ENCODE results near the gene ARL3.
"Not testable (repeated sequence)": the region's sequence is repeated elsewhere in the genome, so short reads cannot be mapped to it uniquely, and the experiment has no call there.

Gene ARL3

GRCh38 chr10:102713814-102714620, at the start of gene ARL3:
Gene ARL3, minus strand, starts transcription at chr10:102714397. Its CDS starts 122 bp downstream, at chr10:102714275.
- TF ChIP-seq, protein P1, sequence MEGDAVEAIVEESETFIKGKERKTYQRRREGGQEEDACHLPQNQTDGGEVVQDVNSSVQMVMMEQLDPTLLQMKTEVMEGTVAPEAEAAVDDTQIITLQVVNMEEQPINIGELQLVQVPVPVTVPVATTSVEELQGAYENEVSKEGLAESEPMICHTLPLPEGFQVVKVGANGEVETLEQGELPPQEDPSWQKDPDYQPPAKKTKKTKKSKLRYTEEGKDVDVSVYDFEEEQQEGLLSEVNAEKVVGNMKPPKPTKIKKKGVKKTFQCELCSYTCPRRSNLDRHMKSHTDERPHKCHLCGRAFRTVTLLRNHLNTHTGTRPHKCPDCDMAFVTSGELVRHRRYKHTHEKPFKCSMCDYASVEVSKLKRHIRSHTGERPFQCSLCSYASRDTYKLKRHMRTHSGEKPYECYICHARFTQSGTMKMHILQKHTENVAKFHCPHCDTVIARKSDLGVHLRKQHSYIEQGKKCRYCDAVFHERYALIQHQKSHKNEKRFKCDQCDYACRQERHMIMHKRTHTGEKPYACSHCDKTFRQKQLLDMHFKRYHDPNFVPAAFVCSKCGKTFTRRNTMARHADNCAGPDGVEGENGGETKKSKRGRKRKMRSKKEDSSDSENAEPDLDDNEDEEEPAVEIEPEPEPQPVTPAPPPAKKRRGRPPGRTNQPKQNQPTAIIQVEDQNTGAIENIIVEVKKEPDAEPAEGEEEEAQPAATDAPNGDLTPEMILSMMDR (IDR thresholded peaks at IDR 0.05; ENCODE audit: borderline replicate concordance, control extremely low read depth, extremely low read depth, insufficient read depth, missing control alignments): no peak
- DNase-seq (ENCODE audit: low spot score): peak; percentile 99
- in situ Hi-C loops (cut with MboI; ENCODE audit: low sequenced_read_pairs, unreplicated experiment): no loop called here

- in situ Hi-C loops (cut with MboI; ENCODE audit: low sequenced_read_pairs, unreplicated experiment): no loop called here
Observed at GRCh38 chr10:102763037-102763607, 48.9 kb upstream of the ARL3 start.

DNA sequence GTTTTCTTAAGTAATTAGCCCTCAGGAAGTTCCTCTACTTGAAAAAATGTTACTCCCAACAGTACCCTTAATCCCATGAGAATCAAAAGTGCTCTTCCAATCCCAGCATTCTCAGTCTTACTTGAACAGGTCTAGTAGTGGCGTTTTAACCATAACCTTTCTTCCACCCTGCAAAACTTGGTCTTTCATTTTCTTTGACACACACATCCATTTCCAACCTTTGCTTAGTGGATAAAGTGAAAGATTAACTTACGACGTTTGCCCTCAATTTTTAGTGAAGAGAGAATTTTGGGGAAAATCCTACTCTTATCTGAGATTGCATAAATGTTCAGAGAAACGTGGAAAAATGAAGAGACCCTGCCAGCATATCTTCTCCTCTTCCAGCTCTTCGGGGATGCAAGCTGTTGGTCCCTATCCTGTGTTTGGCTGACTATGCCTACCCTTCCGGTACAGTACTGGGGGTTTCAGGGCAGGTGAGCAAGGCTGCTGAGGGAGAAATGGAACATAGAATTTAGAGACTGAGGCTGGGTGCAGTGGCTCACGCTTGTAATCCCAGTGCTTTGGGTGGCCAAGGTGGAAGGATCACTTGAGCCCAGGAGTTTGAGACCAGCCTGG, 48.3 kb upstream of the ARL3 start:
- TF ChIP-seq, protein P1 (IDR thresholded peaks at IDR 0.05; ENCODE audit: borderline replicate concordance, control extremely low read depth, extremely low read depth, insufficient read depth, missing control alignments): no peak
- DNase-seq (ENCODE audit: low spot score): no peak
- in situ Hi-C loops (cut with MboI; ENCODE audit: low sequenced_read_pairs, unreplicated experiment): no loop called here

More at GRCh38 chr10:102763037-102763607, 48.9 kb upstream of the ARL3 start:
- no peak for DNase-seq (ENCODE audit: low spot score)
- TF ChIP-seq, protein P1 (IDR thresholded peaks at IDR 0.05; ENCODE audit: borderline replicate concordance, control extremely low read depth, extremely low read depth, insufficient read depth, missing control alignments): no peak

- in situ Hi-C loops (cut with MboI; ENCODE audit: low sequenced_read_pairs, unreplicated experiment): no loop called here
- no peak for DNase-seq (ENCODE audit: low spot score)
- TF ChIP-seq, protein P1 (IDR thresholded peaks at IDR 0.05; ENCODE audit: borderline replicate concordance, control extremely low read depth, extremely low read depth, insufficient read depth, missing control alignments): no peak
Observed at GRCh38 chr10:102761981-102762380, 47.8 kb upstream of the ARL3 start.

DNA sequence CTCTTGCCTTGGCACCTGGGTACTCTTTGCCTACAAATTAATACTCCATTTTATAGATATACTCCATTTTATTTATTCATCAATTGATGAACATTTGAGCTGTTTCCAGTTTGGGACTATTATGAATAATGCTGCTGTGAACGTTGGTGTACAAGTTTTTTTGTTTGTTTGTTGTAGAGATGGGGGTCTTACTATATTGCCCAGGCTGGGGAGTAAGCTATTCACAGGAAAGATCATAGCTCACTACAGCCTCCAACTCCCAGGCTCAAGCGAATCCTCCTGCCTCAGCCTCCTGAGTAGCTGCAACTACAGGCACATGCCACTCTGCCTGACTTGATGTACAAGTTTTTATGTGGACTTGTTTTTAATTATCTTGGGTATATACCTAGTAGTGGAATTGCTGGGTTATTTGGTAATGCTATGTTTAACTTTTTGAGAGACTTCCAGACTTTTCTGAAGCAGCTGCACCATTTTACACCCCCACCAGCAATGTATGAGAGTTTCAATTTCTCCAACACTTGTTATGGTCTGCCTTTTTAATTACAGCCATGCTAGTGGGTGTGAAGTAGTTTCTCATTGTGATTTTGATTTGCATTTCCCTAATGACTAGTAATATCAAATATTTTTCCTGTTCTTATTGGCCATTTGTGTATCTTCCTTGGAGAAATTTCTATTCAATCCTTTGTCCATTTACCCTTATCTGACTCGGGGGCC, 45.5 kb upstream of the ARL3 start:
- in situ Hi-C loops (cut with MboI; ENCODE audit: low sequenced_read_pairs, unreplicated experiment): no loop called here
- no peak for DNase-seq (ENCODE audit: low spot score)
- TF ChIP-seq, protein P1 (IDR thresholded peaks at IDR 0.05; ENCODE audit: borderline replicate concordance, control extremely low read depth, extremely low read depth, insufficient read depth, missing control alignments): no peak

DNA sequence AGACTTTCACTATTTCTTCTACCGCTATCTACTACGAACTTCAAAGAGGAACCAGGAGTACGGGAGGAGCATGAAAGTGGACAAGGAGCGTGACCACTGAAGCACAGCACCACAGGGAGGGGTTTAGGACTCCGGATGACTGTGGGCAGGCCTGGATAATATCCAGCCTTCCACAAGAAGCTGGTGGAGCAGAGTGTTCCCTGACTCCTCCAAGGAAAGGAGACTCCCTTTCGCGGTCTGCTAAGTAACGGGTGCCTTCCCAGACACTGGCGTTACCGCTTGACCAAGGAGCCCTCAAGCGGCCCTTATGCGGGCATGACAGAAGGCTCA, 44.7 kb upstream of the ARL3 start:
- in situ Hi-C loops (cut with MboI; ENCODE audit: low sequenced_read_pairs, unreplicated experiment): not testable (repeated sequence)

More for the DNA sequence above, 44.7 kb upstream of the ARL3 start:
- DNase-seq (ENCODE audit: low spot score): not testable (repeated sequence)

All from GM13976 (cell line).